Activated T-cell treated with anti-CD3 and anti-CD28 coated beads, Interleukin-2, amount 50 U/mL, for 4 hours (primary cell): Measurements from ENCODE around the gene WEE2. TPM values are rescaled to one million over a fixed set of nuclear protein-coding genes. Genes with fewer than 3 reads are reported as not detected.
A peak's percentile ranks its signal among the peaks of the same experiment; 100 is the strongest.
"Not testable (repeated sequence)": the region's sequence is repeated elsewhere in the genome, so short reads cannot be mapped to it uniquely, and the experiment has no call there.

Source experiments
- ATAC-seq, 2 donors: fragments of 200-7000 bp; cut with Tn5 transposase; one replicate each; pipeline ENCODE4 v1.10.0; 2021
- DNase-seq: peaks from one replicate; pipeline ENCODE4 v3.0.0-alpha.2; 2020
- H3K27me3 Mint-ChIP-seq: one replicate; pipeline ENCODE4 v1.8.0; 2021; ENCODE audit warnings: low read depth, mixed read lengths
- H3K36me3 Mint-ChIP-seq: one replicate; pipeline ENCODE4 v1.8.0; 2022; ENCODE audit warnings: mixed read lengths; ENCODE audit not compliant: insufficient read depth
- H3K4me1 Mint-ChIP-seq: one replicate; pipeline ENCODE4 v1.8.0; 2021; ENCODE audit warnings: low read depth, mixed read lengths
- H3K4me3 Mint-ChIP-seq: one replicate; pipeline ENCODE4 v1.8.0; 2021; ENCODE audit warnings: mild to moderate bottlenecking, moderate library complexity, mixed read lengths
- H3K9me3 Mint-ChIP-seq: one replicate; pipeline ENCODE4 v1.8.0; 2021; ENCODE audit warnings: mixed read lengths
- total RNA-seq, 3 donors: library from RNA; stranded (reverse); gene quantifications; one replicate each; pipeline ENCODE4 v1.2.1, GENCODE V29; 2021

WEE2 gene
- total RNA-seq, 3 donors from 2014 or later, result not detected

- not testable (repeated sequence) for H3K27me3 Mint-ChIP-seq, DNase-seq, ATAC-seq, H3K4me1 Mint-ChIP-seq, H3K4me3 Mint-ChIP-seq
- Mint-ChIP-seq H3K9me3 (peaks cover 25% of the 10 kb centered on the region), H3K36me3 (peaks cover 76% of the 10 kb centered on the region)
Measured at GRCh38 chr7:141751904-141752303, 43.8 kb downstream of the WEE2 start.

- no peaks in the 10 kb centered on the region for H3K4me1 Mint-ChIP-seq
- H3K4me3 Mint-ChIP-seq, result no peak overlapping the region
- peaks cover 25% of the 10 kb centered on the region for H3K9me3 Mint-ChIP-seq
- H3K36me3 Mint-ChIP-seq, result peaks cover 83% of the 10 kb centered on the region
- no peak for ATAC-seq
- no peaks in the 10 kb centered on the region for H3K27me3 Mint-ChIP-seq
- no peak for DNase-seq
Measured at GRCh38 chr7:141752634-141753033, 44.5 kb downstream of the WEE2 start.

GRCh38 chr7:141754939-141755338 lies 46.8 kb downstream of the WEE2 start:
- DNase-seq, result no peak
- Mint-ChIP-seq H3K4me3 (no peak overlapping the region), H3K9me3 (peaks cover 23% of the 10 kb centered on the region), H3K27me3 (no peaks in the 10 kb centered on the region), H3K36me3 (peaks cover 84% of the 10 kb centered on the region), H3K4me1 (no peaks in the 10 kb centered on the region)
- ATAC-seq, result peak in 1 of 2 donors; percentile 46

GRCh38 chr7:141763797-141764196 lies 55.6 kb downstream of the WEE2 start, which contains the start of gene TAS2R3:
Gene TAS2R3 (plus strand): TSS chr7:141764097. CDS start chr7:141764159, 62 bp downstream.
- H3K9me3 Mint-ChIP-seq, result no peaks in the 10 kb centered on the region
- H3K27me3 Mint-ChIP-seq, result no peaks in the 10 kb centered on the region
- no peak for ATAC-seq
- no peak for DNase-seq
- H3K4me3 Mint-ChIP-seq, result no peak within 1 kb of the TSS
- no peaks in the 10 kb centered on the region for H3K4me1 Mint-ChIP-seq
- peaks cover 64% of the 10 kb centered on the region for H3K36me3 Mint-ChIP-seq

- not testable (repeated sequence) for H3K4me3 Mint-ChIP-seq, ATAC-seq, H3K4me1 Mint-ChIP-seq, H3K27me3 Mint-ChIP-seq, DNase-seq, H3K9me3 Mint-ChIP-seq
- H3K36me3 Mint-ChIP-seq, result peaks cover 31% of the 10 kb centered on the region
Measured at GRCh38 chr7:141770083-141770583, 62.0 kb downstream of the WEE2 start.

GRCh38 chr7:141776374-141776773 lies 68.2 kb downstream of the WEE2 start, which contains the start of gene TAS2R4:
Gene TAS2R4 (plus strand): TSS chr7:141776674. CDS start chr7:141778489, 1,815 bp downstream.
- peaks cover 34% of the 10 kb centered on the region for H3K36me3 Mint-ChIP-seq
- DNase-seq (no peak), ATAC-seq (no peak)
- H3K4me3 Mint-ChIP-seq, result no peak within 1 kb of the TSS
- no peaks in the 10 kb centered on the region for H3K9me3 Mint-ChIP-seq
- H3K4me1 Mint-ChIP-seq, result peaks cover 1% of the 10 kb centered on the region
- no peaks in the 10 kb centered on the region for H3K27me3 Mint-ChIP-seq

Other genes with a start within 250 kb of the WEE2 start
- 10 to 100 TPM; 79.9 to 94.5 (median 90.2) TPM for gene AGK, start 156.9 kb upstream of the WEE2 start, total RNA-seq
- 10 to 100 TPM; 15.4 to 16.1 (median 15.8) TPM for gene DENND11, start 6.2 kb upstream of the WEE2 start, total RNA-seq
- gene SSBP1, start 30.0 kb downstream of the WEE2 start, total RNA-seq, result 100 to 1,000 TPM; 326 to 387 (median 369) TPM
- gene TAS2R3, start 55.7 kb downstream of the WEE2 start, total RNA-seq, result under 1 TPM; 0.29 to 0.61 (median 0.43) TPM
- under 1 TPM; 0.20 to 0.42 (median 0.22) TPM for gene TAS2R4, start 68.3 kb downstream of the WEE2 start, total RNA-seq
- gene TAS2R5, start 81.9 kb downstream of the WEE2 start, total RNA-seq, result under 1 TPM; 0.20 to 0.69 (median 0.35) TPM
- gene PRSS37, start 133.1 kb downstream of the WEE2 start, total RNA-seq, result not detected
- gene OR9A4, start 208.0 kb downstream of the WEE2 start, total RNA-seq, result not detected
- not detected for gene CLEC5A, start 238.6 kb downstream of the WEE2 start, total RNA-seq